ENCODE results near the gene KIF13A. TPM values are rescaled to one million over a fixed set of nuclear protein-coding genes. Genes with fewer than 3 reads are reported as not detected.

KIF13A gene
- total RNA-seq, 3 donors from 2014 or later = 45.6 to 85.9 (median 46.9) TPM

GRCh38 chr6:17826301-17826700, 161.1 kb downstream of the KIF13A start:
- intact Hi-C loops (cut with DNase I, micrococcal nuclease) = no loop called here

GRCh38 chr6:17820055-17820454, 167.4 kb downstream of the KIF13A start:
- intact Hi-C loops (cut with DNase I, micrococcal nuclease) = no loop called here
- Histone ChIP-seq H3K9me3 (no peaks in the 10 kb centered on the region), H3K4me1 (ENCODE audit: low read depth) (peaks cover 3% of the 10 kb centered on the region), H3K36me3 (ENCODE audit: low read depth) (no peaks in the 10 kb centered on the region), H3K4me3 (no peak overlapping the region)
- no peak for TF ChIP-seq CTCF (IDR thresholded peaks at IDR 0.05)
- no peak for ATAC-seq
- DNase-seq = no peak

More at GRCh38 chr6:17826301-17826700, 161.1 kb downstream of the KIF13A start:
- H3K4me1 ChIP-seq (ENCODE audit: low read depth) = no peaks in the 10 kb centered on the region
- H3K9me3 ChIP-seq = no peaks in the 10 kb centered on the region
- DNase-seq (no peak), ATAC-seq (no peak)
- H3K36me3 ChIP-seq (ENCODE audit: low read depth) = no peaks in the 10 kb centered on the region
- no peak for TF ChIP-seq CTCF (IDR thresholded peaks at IDR 0.05)
- no peak overlapping the region for H3K4me3 ChIP-seq

- ATAC-seq (peak; percentile 25), DNase-seq (no peak)
- no peak overlapping the region for H3K4me3 ChIP-seq
- H3K9me3 ChIP-seq = no peaks in the 10 kb centered on the region
- intact Hi-C loops (cut with DNase I, micrococcal nuclease) = no loop called here
- TF ChIP-seq CTCF (IDR thresholded peaks at IDR 0.05) = no peak
- H3K4me1 ChIP-seq (ENCODE audit: low read depth) = peaks cover 3% of the 10 kb centered on the region
- H3K36me3 ChIP-seq (ENCODE audit: low read depth) = no peaks in the 10 kb centered on the region
Observed at GRCh38 chr6:17817763-17818162, 169.7 kb downstream of the KIF13A start.

GRCh38 chr6:17816921-17817611, 170.4 kb downstream of the KIF13A start:
- ATAC-seq = peak; percentile 76

GRCh38 chr6:17813542-17813941, 173.9 kb downstream of the KIF13A start:
- TF ChIP-seq CTCF (IDR thresholded peaks at IDR 0.05) = no peak
- Histone ChIP-seq H3K36me3 (ENCODE audit: low read depth) (no peaks in the 10 kb centered on the region), H3K4me3 (no peak overlapping the region), H3K9me3 (no peaks in the 10 kb centered on the region), H3K4me1 (ENCODE audit: low read depth) (peaks cover 3% of the 10 kb centered on the region)
- intact Hi-C loops (cut with DNase I, micrococcal nuclease) = no loop called here
- ATAC-seq (no peak), DNase-seq (no peak)

More at GRCh38 chr6:17816921-17817611, 170.4 kb downstream of the KIF13A start:
- H3K36me3 ChIP-seq (ENCODE audit: low read depth) = no peaks in the 10 kb centered on the region
- H3K4me1 ChIP-seq (ENCODE audit: low read depth) = peaks cover 3% of the 10 kb centered on the region
- intact Hi-C loops (cut with DNase I, micrococcal nuclease) = no loop called here
- no peak for DNase-seq
- H3K4me3 ChIP-seq = no peak overlapping the region
- H3K9me3 ChIP-seq = no peaks in the 10 kb centered on the region
- no peak for TF ChIP-seq CTCF (IDR thresholded peaks at IDR 0.05)
